GM12873 (cell line): Measurements from ENCODE around the gene USH2A.

Experiments used
- CTCF ChIP-seq: IDR thresholded peaks from 2 replicates; pipeline ENCODE4 v1.5.1; 2012; ENCODE audit warnings: low read depth, mild to moderate bottlenecking, moderate library complexity, low read length, control low read depth; ENCODE audit not compliant: insufficient read depth; ENCODE audit errors: missing control alignments

USH2A gene

GRCh38 chr1:215878843-215879242 lies 544.4 kb downstream of the USH2A start:
- no peak for TF ChIP-seq CTCF

- TF ChIP-seq CTCF, result no peak
These were observed 545.1 kb downstream of the USH2A start for GRCh38 chr1:215878128-215878527.

GRCh38 chr1:215877452-215877951 lies 545.7 kb downstream of the USH2A start:
- TF ChIP-seq CTCF, result no peak

GRCh38 chr1:215875712-215876111 lies 547.5 kb downstream of the USH2A start:
- TF ChIP-seq CTCF, result no peak

- no peak for TF ChIP-seq CTCF
These were observed 548.0 kb downstream of the USH2A start for GRCh38 chr1:215875236-215875635.

GRCh38 chr1:215872658-215873057 lies 550.6 kb downstream of the USH2A start:
- TF ChIP-seq CTCF, result no peak

GRCh38 chr1:215868500-215868899 lies 554.7 kb downstream of the USH2A start:
- no peak for TF ChIP-seq CTCF
